Adrenal gland (tissue), 12 donors: ENCODE measurements around the gene FAM163B. TPM values are rescaled to one million over a fixed set of nuclear protein-coding genes. Genes with fewer than 3 reads are reported as not detected.

Experiments
- DNase-seq, 7 donors: peaks; one replicate each; pipeline ENCODE4 v3.0.0-alpha.2; 2019 to 2020
- H3K27ac ChIP-seq, 5 donors: fragments of 200-600 bp; sonication (generic) in 4 of 5; 1 replicate in 3 of 5; 2 replicates in 2 of 5; pipeline versions ENCODE4 v1.5.1 to v1.8.0; 2016 to 2020; ENCODE audit warnings: mild to moderate bottlenecking in 1 of 5
- H3K27me3 ChIP-seq: fragments of 200-600 bp; 2 replicates; pipeline ENCODE4 v1.8.0; 2021
- H3K36me3 ChIP-seq, 2 donors: fragments of 200-600 bp; replicated peaks in 1 of 2; 1 replicate in 1 of 2; 2 replicates in 1 of 2; pipeline versions ENCODE4 v1.5.1 to v1.8.0; 2018 to 2022
- H3K4me1 ChIP-seq, 2 donors: fragments of 200-600 bp; replicated peaks in 1 of 2; 1 replicate in 1 of 2; 2 replicates in 1 of 2; pipeline versions ENCODE4 v1.5.1 to v1.8.0; 2018 to 2021
- H3K4me3 ChIP-seq, 4 donors: fragments of 200-600 bp; sonication (generic) in 3 of 4; one replicate each; pipeline ENCODE4 v1.5.1; 2016 to 2018
- H3K9me3 ChIP-seq, 3 donors: fragments of 200-600 bp; sonication (generic) in 1 of 3; replicated peaks in 1 of 3; 1 replicate in 2 of 3; 2 replicates in 1 of 3; pipeline versions ENCODE4 v1.5.1 to v1.8.0; 2016 to 2021
- CTCF ChIP-seq, 6 experiments: fragments of 450-650 bp in 4 of 6; fragments of 200-600 bp in 2 of 6; sonication (generic) in 1 of 6; IDR thresholded peaks; 1 replicate in 5 of 6; 2 replicates in 1 of 6; pipeline versions ENCODE4 v1.5.1 to v1.8.0; 2016 to 2021; ENCODE audit warnings: antibody characterized with exemption in 6 of 6, mild to moderate bottlenecking in 2 of 6, moderate library complexity in 1 of 6
- POLR2A ChIP-seq, 2 donors: fragments of 450-650 bp; IDR thresholded peaks; one replicate each; pipeline ENCODE4 v1.6.1; 2017; ENCODE audit warnings: antibody characterized with exemption in 2 of 2, mild to moderate bottlenecking in 2 of 2, moderate library complexity in 1 of 2
- WGBS, 4 donors: extraction: QIAGEN DNeasy Blood & Tissue Kit in 2 of 4; methylation state at CpG; one replicate each; pipeline versions ENCODE4 v1.1.5 to v1.1.7; 2013 to 2017; 5-methylcytosine and 5-hydroxymethylcytosine counted together
- intact Hi-C, 2 donors: fragments of 100-400 bp; cut with DNase I; formaldehyde crosslinking; loops; one replicate each; pipeline versions ENCODE4 v1.14.1 to v1.15.0; 2022 to 2023
- polyA plus RNA-seq, 3 donors: library from polyadenylated mRNA; stranded (reverse); fragments of 200-250 nt in 2 of 3; fragments of 350-450 nt in 1 of 3; fragmentation: Illumina TruSeq in 1 of 3; extraction: RNeasy Lipid Tissue Mini Kit (QIAGEN cat#74804) in 1 of 3; gene quantifications; one replicate each; pipeline ENCODE4 v1.2.3, GENCODE V29; 2013 to 2014
- total RNA-seq, 9 donors: library from RNA; depleted of rRNA in 4 of 9; stranded (reverse); fragments of >200 nt in 4 of 9; fragments of 120-200 nt in 1 of 9; fragmentation: NEBNext Ultra II Directional in 1 of 9; extraction: Animal tissue kit (Norgen Biotek cat#: 25700) in 1 of 9; gene quantifications; one replicate each; pipeline versions ENCODE4 v1.1.0 to v1.2.4, GENCODE V29; 2013 to 2023
- donor health status: healthy with polysubstance abuse.
- donor health status: Bipolar disorder and iron deficiency.
- donor health status: DM: yes; HTN: yes; CAD: no.
- donor health status: DM: no; HTN: no; CAD: no.
- donor health status: DM: no; HTN: no; CAD: no.
- donor health status: DM: yes; HTN: yes; CAD: no.

FAM163B gene
- total and polyA plus RNA-seq, 12 donors = 0.72 to 14.3 (median 2.5) TPM

- Histone ChIP-seq H3K27ac (peak overlapping the region in 1 of 5 donors; percentile 54), H3K27me3 (peaks cover 16% of the 10 kb centered on the region), H3K36me3 (no peaks in the 10 kb centered on the region), H3K4me1 (no peaks in the 10 kb centered on the region), H3K9me3 (no peaks in the 10 kb centered on the region), H3K4me3 (no peak overlapping the region)
- no peak for TF ChIP-seq POLR2A (IDR thresholded peaks at IDR 0.05)
- no peak for TF ChIP-seq CTCF (IDR thresholded peaks at IDR 0.05)
- 73 to 85% (median 77%) methylated on average over 4 to 17 of the region's 17 CpGs for WGBS, 4 donors
- no peak for DNase-seq
- intact Hi-C loops = no loop called here
These were observed 3.7 kb downstream of the FAM163B start for GRCh38 chr9:133605446-133605845.

DNA sequence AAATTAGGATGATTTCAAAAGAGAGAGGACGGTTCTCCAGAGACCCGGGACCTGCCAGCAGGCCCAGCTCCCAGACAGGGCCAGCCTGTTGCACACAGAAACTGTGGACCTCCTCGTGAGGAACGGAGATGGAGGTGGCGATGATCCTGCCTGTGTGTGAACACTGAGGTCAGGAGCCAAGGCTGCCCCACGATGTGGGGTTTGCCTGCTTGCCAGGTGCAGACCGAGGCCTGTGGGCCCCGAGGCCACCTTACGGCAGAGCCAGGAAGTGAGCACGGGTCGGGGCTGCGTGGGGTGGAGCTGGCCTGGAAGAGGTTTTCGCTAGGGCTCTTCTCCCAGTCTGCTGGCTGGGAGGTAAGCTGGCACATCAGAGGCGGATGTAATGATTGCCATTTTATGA, 4.3 kb downstream of the FAM163B start:
- peak overlapping the region in 1 of 5 donors; percentile 54 for H3K27ac ChIP-seq
- WGBS, 4 donors = 57 to 74% (median 62%) methylated on average over 8 to 14 of the region's 14 CpGs
- no peak for TF ChIP-seq CTCF (IDR thresholded peaks at IDR 0.05)
- H3K36me3 ChIP-seq = no peaks in the 10 kb centered on the region
- H3K4me3 ChIP-seq = no peak overlapping the region
- intact Hi-C loops = no loop called here
- no peaks in the 10 kb centered on the region for H3K9me3 ChIP-seq
- H3K4me1 ChIP-seq = no peaks in the 10 kb centered on the region
- peaks cover 13% of the 10 kb centered on the region for H3K27me3 ChIP-seq
- DNase-seq = peak in 1 of 7 donors; percentile 77

GRCh38 chr9:133604214-133604613, 5.0 kb downstream of the FAM163B start:
- intact Hi-C loops = no loop called here
- H3K36me3 ChIP-seq = no peaks in the 10 kb centered on the region
- peak overlapping the region in 1 of 5 donors; percentile 54 for H3K27ac ChIP-seq
- no peak for TF ChIP-seq CTCF (IDR thresholded peaks at IDR 0.05)
- TF ChIP-seq POLR2A (IDR thresholded peaks at IDR 0.05) = no peak
- 43 to 56% (median 52%) methylated on average over 5 of the region's 5 CpGs for WGBS, 4 donors
- DNase-seq = peak in 1 of 7 donors; percentile 74
- no peaks in the 10 kb centered on the region for H3K4me1 ChIP-seq
- peaks cover 11% of the 10 kb centered on the region for H3K27me3 ChIP-seq
- no peak overlapping the region for H3K4me3 ChIP-seq
- no peaks in the 10 kb centered on the region for H3K9me3 ChIP-seq

DNA sequence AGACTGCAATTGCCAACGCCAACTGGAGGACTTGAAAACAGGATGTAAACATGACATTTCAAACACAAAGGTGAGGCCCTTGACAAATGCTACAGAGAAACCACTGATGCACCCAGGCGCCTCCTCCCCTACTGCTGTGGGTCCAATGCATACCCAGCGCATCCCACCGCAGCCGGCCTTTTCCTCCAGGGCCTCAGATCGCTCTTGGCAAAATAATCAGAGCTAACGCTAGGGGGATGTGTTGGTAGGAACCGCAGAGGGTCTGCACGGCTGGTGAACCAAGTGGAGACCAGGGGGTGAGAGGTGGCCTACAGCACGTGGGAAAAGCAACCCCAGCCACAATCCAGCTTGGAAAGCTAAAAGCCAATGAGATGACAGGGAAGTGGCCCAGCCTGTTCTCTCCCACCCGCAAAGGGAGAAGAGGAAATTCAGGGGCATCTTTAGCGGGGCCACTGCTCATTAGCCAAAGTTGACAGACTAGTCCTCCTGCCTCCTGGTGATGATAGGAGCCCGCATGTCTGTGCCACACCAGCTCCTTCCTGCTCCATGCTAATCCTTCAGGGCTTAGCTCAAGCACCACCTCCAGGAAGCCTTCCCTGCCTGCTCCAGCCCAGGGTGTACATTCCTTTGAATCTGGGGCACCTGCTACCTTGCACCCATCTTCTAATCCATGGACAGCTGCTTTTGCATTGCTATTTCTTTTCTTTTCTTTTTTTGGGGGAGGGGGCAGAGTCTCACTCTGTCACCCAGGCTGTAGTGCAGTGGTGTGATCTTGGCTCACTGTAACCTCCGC, 5.9 kb downstream of the FAM163B start:
- intact Hi-C loops = no loop called here
- Histone ChIP-seq H3K4me1 (no peaks in the 10 kb centered on the region), H3K36me3 (no peaks in the 10 kb centered on the region), H3K4me3 (no peak overlapping the region), H3K9me3 (no peaks in the 10 kb centered on the region), H3K27ac (no peak overlapping the region), H3K27me3 (peaks cover 7% of the 10 kb centered on the region)
- TF ChIP-seq POLR2A (IDR thresholded peaks at IDR 0.05) = no peak
- no peak for TF ChIP-seq CTCF (IDR thresholded peaks at IDR 0.05)
- WGBS, 4 donors = 37 to 44% (median 41%) methylated on average over 13 to 14 of the region's 14 CpGs
- no peak for DNase-seq
